Measurements from ENCODE around the gene NOL9.

GRCh38 chr1:6511056-6511455, 43.3 kb downstream of the NOL9 start:
- TF ChIP-seq, protein P1, sequence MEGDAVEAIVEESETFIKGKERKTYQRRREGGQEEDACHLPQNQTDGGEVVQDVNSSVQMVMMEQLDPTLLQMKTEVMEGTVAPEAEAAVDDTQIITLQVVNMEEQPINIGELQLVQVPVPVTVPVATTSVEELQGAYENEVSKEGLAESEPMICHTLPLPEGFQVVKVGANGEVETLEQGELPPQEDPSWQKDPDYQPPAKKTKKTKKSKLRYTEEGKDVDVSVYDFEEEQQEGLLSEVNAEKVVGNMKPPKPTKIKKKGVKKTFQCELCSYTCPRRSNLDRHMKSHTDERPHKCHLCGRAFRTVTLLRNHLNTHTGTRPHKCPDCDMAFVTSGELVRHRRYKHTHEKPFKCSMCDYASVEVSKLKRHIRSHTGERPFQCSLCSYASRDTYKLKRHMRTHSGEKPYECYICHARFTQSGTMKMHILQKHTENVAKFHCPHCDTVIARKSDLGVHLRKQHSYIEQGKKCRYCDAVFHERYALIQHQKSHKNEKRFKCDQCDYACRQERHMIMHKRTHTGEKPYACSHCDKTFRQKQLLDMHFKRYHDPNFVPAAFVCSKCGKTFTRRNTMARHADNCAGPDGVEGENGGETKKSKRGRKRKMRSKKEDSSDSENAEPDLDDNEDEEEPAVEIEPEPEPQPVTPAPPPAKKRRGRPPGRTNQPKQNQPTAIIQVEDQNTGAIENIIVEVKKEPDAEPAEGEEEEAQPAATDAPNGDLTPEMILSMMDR (IDR thresholded peaks at IDR 0.05; ENCODE audit: insufficient read depth, low read depth, low read length): no peak
- no peak for TF ChIP-seq EZH2 (IDR thresholded peaks at IDR 0.05; ENCODE audit: insufficient read depth, low read length)

Measured in astrocyte (in vitro differentiated cells and primary cell).